ENCODE measurements around the gene LCOR.
"Not testable (repeated sequence)": the region's sequence is repeated elsewhere in the genome, so short reads cannot be mapped to it uniquely, and the experiment has no call there.

LCOR gene

DNA sequence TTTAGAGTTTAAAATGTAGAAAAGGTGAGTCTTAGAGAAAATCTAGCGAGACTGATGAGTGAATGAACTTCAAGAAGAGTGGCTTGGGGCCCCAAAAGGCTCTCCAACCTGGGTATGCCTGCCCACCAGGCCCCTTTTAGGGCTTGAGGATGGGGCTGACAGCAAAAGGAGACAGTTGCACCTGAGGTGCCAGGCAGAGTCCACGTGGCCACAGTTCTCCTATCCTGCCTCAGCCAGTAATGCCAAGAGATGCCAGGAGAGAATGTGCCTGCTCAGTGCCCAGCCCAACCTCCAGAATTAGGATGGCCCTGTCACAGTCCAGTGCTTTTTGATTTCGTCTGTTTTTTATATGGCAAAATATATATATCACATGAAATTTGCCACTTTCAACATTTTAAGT lies 197.2 kb downstream of the LCOR start:
- Mint-ChIP-seq H3K4me1 (peaks cover 5 to 7% of the 10 kb centered on the region in 2 donors), H3K27ac (no peak overlapping the region), H3K4me3 (no peak overlapping the region), H3K36me3 (no peaks in the 10 kb centered on the region), H3K27me3 (peaks cover 0 to 7% of the 10 kb centered on the region in 2 donors), H3K9me3 (no peaks in the 10 kb centered on the region)
- ATAC-seq (replicated peaks), result no peak
- DNase-seq, result no peak

DNA sequence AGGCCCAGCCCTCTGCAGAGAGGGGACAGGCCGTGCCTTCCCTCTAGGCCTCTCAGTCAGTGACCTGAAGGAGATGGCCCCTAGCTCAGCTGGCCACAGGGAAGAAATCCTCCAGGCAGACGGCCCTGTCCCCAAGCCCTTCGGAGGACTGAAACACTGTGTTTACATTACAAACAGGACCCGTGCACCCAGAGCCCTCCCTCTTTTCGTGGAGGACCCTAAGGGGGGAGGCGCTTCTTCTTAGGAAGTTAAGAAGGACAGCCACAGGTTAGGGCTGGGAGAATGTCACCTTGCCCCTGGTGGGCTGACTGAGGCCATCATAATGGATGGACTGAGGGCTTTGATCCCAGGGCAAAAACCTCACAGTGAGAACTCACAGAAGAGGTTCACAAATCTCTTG lies 198.8 kb downstream of the LCOR start:
- H3K27me3 Mint-ChIP-seq, result peaks cover 14 to 22% of the 10 kb centered on the region in 2 donors
- H3K27ac Mint-ChIP-seq, result no peak overlapping the region
- H3K36me3 Mint-ChIP-seq, result no peaks in the 10 kb centered on the region
- H3K4me1 Mint-ChIP-seq, result no peaks in the 10 kb centered on the region
- no peak overlapping the region for H3K4me3 Mint-ChIP-seq
- DNase-seq (no peak), ATAC-seq (replicated peaks) (no peak)
- H3K9me3 Mint-ChIP-seq, result no peaks in the 10 kb centered on the region

DNA sequence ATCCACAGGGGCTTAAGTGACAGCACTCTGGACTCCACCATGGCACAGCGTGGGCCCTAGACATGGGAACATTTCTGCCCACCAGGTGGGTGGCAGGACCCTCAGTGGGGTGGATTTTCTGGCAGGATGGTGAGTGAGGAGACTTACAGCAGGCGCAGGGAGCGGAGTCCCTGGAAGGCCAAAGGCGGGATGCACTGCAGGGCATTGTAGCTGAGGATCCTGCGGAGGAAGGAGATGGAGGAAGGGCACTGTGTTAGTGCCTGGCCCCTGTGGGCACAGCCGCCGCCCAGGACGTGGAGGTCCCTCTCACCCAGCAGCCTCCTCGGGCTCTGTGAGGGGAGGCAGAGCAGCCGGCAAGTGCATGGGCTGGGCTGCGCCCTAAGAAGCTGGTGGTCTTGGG lies 199.4 kb downstream of the LCOR start:
- H3K4me1 Mint-ChIP-seq, result peaks cover 0 to 1% of the 10 kb centered on the region in 2 donors

DNA sequence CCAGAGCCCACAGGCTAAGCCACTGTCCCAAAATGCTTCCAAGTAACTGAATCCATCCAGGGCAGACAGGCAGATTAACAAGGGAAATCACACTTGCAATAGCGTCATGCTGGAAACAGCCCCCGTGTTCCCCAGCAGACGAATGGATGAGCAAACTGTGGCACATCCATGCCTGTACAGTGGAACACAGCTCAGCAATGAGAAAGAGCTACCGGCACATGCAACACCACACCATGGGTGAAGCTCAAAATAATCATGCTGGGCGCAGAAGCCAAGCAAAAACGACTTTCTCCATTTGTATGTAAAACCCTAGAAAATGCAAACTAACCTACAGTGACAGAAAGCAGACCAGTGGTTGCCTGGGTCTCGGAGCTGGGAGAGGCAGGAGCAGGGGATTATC lies 200.5 kb downstream of the LCOR start:
- no peaks in the 10 kb centered on the region for H3K36me3 Mint-ChIP-seq

More for the DNA sequence above, 199.4 kb downstream of the LCOR start:
- Mint-ChIP-seq H3K36me3 (no peaks in the 10 kb centered on the region), H3K9me3 (no peaks in the 10 kb centered on the region), H3K27ac (no peak overlapping the region), H3K4me3 (no peak overlapping the region), H3K27me3 (peaks cover 18 to 26% of the 10 kb centered on the region in 2 donors)
- no peak for DNase-seq
- ATAC-seq (replicated peaks), result no peak

DNA sequence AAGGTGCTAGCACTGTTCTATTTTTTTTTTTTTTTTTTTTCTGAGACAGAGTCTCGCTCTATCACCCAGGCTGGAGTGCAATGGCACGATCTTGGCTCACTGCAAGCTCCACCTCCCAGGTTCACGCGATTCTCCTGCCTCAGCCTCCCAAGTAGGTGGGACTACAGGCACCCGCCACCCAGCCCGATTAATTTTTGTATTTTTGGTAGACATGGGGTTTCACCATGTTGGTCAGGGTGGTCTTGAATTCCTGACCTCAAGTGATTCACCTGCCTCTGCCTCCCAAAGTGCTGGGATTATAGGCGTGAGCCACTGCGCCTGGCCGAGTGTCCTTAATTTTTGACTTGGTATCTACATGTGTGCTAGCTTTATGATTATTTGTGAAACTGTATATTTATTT lies 201.7 kb downstream of the LCOR start:
- not testable (repeated sequence) for H3K36me3 Mint-ChIP-seq, H3K27ac Mint-ChIP-seq

More for the DNA sequence above, 200.5 kb downstream of the LCOR start:
- Mint-ChIP-seq H3K4me1 (peaks cover 4 to 13% of the 10 kb centered on the region in 2 donors), H3K27me3 (peaks cover 18 to 26% of the 10 kb centered on the region in 2 donors), H3K9me3 (no peaks in the 10 kb centered on the region), H3K27ac (no peak overlapping the region), H3K4me3 (no peak overlapping the region)
- ATAC-seq (replicated peaks), result no peak
- no peak for DNase-seq

GRCh38 chr10:97034301-97034700 lies 202.2 kb downstream of the LCOR start:
- no peaks in the 10 kb centered on the region for H3K36me3 Mint-ChIP-seq
- DNase-seq, result no peak
- H3K4me3 Mint-ChIP-seq, result no peak overlapping the region
- H3K9me3 Mint-ChIP-seq, result no peaks in the 10 kb centered on the region
- no peak for ATAC-seq (replicated peaks)
- peaks cover 9 to 20% of the 10 kb centered on the region in 2 donors for H3K4me1 Mint-ChIP-seq
- H3K27ac Mint-ChIP-seq, result no peak overlapping the region
- H3K27me3 Mint-ChIP-seq, result peaks cover 18 to 19% of the 10 kb centered on the region in 2 donors

More for the DNA sequence above, 201.7 kb downstream of the LCOR start:
- not testable (repeated sequence) for H3K4me3 Mint-ChIP-seq; DNase-seq; ATAC-seq (replicated peaks); H3K9me3 Mint-ChIP-seq
- Mint-ChIP-seq H3K4me1 (peaks cover 9 to 20% of the 10 kb centered on the region in 2 donors), H3K27me3 (peaks cover 18 to 19% of the 10 kb centered on the region in 2 donors)

- peaks cover 9 to 20% of the 10 kb centered on the region in 2 donors for H3K4me1 Mint-ChIP-seq
- H3K27me3 Mint-ChIP-seq, result peaks cover 18 to 19% of the 10 kb centered on the region in 2 donors
- no peak for DNase-seq
- no peaks in the 10 kb centered on the region for H3K36me3 Mint-ChIP-seq
- no peak overlapping the region for H3K27ac Mint-ChIP-seq
- no peak overlapping the region for H3K4me3 Mint-ChIP-seq
- no peaks in the 10 kb centered on the region for H3K9me3 Mint-ChIP-seq
- ATAC-seq (replicated peaks), result no peak
These were observed 203.1 kb downstream of the LCOR start for GRCh38 chr10:97034958-97035769.

- Mint-ChIP-seq H3K36me3 (no peaks in the 10 kb centered on the region), H3K4me1 (peaks cover 9 to 20% of the 10 kb centered on the region in 2 donors), H3K4me3 (peak overlapping the region; percentile 73 to 75), H3K9me3 (no peaks in the 10 kb centered on the region), H3K27ac (no peak overlapping the region), H3K27me3 (peaks cover 18 to 19% of the 10 kb centered on the region in 2 donors)
- ATAC-seq (replicated peaks) (peak; percentile 84 to 86), DNase-seq (peak; percentile 66)
These were observed 205.6 kb downstream of the LCOR start for GRCh38 chr10:97037365-97038361.

- no peak for DNase-seq
- peaks cover 20 to 21% of the 10 kb centered on the region in 2 donors for H3K27me3 Mint-ChIP-seq
- H3K4me3 Mint-ChIP-seq, result peak overlapping the region in 1 of 2 donors; percentile 75
- no peaks in the 10 kb centered on the region for H3K9me3 Mint-ChIP-seq
- H3K27ac Mint-ChIP-seq, result no peak overlapping the region
- peaks cover 9 to 20% of the 10 kb centered on the region in 2 donors for H3K4me1 Mint-ChIP-seq
- ATAC-seq (replicated peaks), result no peak
- H3K36me3 Mint-ChIP-seq, result no peaks in the 10 kb centered on the region
These were observed 206.6 kb downstream of the LCOR start for GRCh38 chr10:97038688-97039087.

DNA sequence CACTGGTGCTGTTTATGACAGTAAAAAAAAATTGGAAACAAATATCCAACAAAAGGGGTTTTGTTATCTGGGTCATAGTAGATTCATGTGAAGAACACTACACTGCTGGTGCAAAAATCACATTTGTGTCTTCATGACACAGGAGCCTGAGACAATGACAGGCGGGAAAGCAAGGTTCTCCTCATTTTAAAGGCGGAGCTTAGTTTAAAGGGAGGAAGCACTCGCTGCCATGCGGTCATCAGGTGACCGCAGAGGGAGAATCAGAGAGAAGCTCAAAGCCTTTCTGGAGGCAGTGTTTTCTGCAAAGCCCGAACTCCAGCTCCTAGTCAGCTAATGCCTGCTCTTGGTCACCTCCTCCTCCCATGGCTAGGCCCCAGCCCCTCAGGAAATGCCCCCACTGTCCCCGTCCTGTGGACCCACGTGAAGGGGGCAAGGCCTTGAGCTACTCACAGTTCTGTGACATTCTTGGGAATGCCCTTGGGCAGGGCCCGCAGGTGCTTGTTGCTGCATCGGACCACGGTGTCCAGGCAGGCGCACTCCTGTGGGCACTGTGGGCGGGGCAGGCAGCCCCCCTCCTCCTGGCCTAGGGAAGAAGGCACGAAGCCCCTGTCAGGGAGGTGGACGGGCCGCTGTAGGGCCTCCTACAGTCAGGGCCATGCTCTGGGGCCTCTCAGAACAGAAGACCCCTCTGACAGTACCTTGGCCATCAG lies 207.6 kb downstream of the LCOR start:
- no peak for DNase-seq
- H3K4me3 Mint-ChIP-seq, result no peak overlapping the region
- no peaks in the 10 kb centered on the region for H3K9me3 Mint-ChIP-seq
- H3K27ac Mint-ChIP-seq, result no peak overlapping the region
- H3K36me3 Mint-ChIP-seq, result no peaks in the 10 kb centered on the region
- H3K4me1 Mint-ChIP-seq, result peaks cover 9 to 20% of the 10 kb centered on the region in 2 donors
- H3K27me3 Mint-ChIP-seq, result peaks cover 20 to 21% of the 10 kb centered on the region in 2 donors
- ATAC-seq (replicated peaks), result no peak

GRCh38 chr10:97040248-97040584 lies 208.1 kb downstream of the LCOR start:
- DNase-seq, result no peak
- peaks cover 15 to 16% of the 10 kb centered on the region in 2 donors for H3K27me3 Mint-ChIP-seq
- H3K4me3 Mint-ChIP-seq, result no peak overlapping the region
- H3K9me3 Mint-ChIP-seq, result no peaks in the 10 kb centered on the region
- no peak for ATAC-seq (replicated peaks)
- H3K27ac Mint-ChIP-seq, result no peak overlapping the region
- no peaks in the 10 kb centered on the region for H3K36me3 Mint-ChIP-seq
- peaks cover 9 to 20% of the 10 kb centered on the region in 2 donors for H3K4me1 Mint-ChIP-seq

DNA sequence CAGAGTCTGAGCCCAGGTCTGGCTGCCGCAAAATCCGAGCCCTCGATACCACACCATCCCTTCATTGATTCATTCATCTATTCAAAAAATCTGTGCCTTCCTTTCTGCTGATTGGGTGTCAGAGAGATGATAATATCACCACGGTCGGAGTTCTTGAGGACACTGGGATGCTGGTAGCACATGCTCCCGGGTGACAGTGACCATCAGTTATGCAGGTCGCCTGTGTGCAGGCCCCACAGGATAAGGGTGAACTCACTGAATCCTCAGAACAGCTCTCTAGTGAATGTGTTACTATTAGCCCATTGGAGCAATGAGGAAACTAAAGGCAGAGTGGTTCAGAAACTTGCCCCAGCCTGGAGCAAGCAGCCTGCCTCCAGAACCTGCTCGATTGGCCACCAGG lies 208.6 kb downstream of the LCOR start:
- DNase-seq, result no peak
- H3K27me3 Mint-ChIP-seq, result peaks cover 10 to 11% of the 10 kb centered on the region in 2 donors

DNA sequence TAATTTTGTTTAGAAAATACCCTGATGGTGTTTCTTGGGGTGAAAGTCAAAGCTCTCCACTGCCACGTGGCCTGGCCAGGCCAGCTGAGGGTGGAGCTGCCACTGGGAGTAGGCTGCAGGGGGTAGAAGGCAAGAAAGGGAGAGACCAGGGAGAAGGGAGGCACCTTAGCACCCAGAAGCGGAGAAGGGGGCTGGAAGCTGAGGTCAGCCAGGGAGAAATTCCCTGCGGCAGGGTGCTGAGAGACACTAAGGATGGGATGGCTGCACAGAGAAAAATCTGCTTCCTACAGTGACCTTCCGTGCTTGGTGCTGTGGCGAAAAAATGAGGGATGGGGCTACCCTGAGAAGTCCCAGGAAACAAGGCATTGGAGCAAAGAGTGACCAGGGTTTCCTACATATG lies 210.0 kb downstream of the LCOR start:
- H3K27ac Mint-ChIP-seq, result no peak overlapping the region
- no peaks in the 10 kb centered on the region for H3K9me3 Mint-ChIP-seq
- H3K4me3 Mint-ChIP-seq, result no peak overlapping the region
- no peak for DNase-seq
- H3K4me1 Mint-ChIP-seq, result peaks cover 8 to 12% of the 10 kb centered on the region in 2 donors
- no peaks in the 10 kb centered on the region for H3K36me3 Mint-ChIP-seq
- H3K27me3 Mint-ChIP-seq, result peaks cover 4 to 9% of the 10 kb centered on the region in 2 donors
- no peak for ATAC-seq (replicated peaks)

More for the DNA sequence above, 208.6 kb downstream of the LCOR start:
- Mint-ChIP-seq H3K27ac (no peak overlapping the region), H3K4me3 (no peak overlapping the region), H3K4me1 (peaks cover 9 to 20% of the 10 kb centered on the region in 2 donors), H3K9me3 (no peaks in the 10 kb centered on the region), H3K36me3 (no peaks in the 10 kb centered on the region)
- ATAC-seq (replicated peaks), result no peak

Measured in stimulated activated naive B cell treated with anti-CD40 and anti-IgM and Interleukin-4, amounts not matched to agents 10 μg/mL and 1 μg/mL and 100 μg/mL, for 72 hours (primary cell).